GM12878 (cell line): ENCODE measurements around the gene HES7. TPM values are rescaled to one million over a fixed set of nuclear protein-coding genes. Genes with fewer than 3 reads are reported as not detected.

Experiments used
- BACH1 ChIP-seq: fragments of 450-650 bp; IDR thresholded peaks from 2 replicates; pipeline ENCODE4 v1.6.1; 2017; ENCODE audit warnings: mild to moderate bottlenecking, borderline replicate concordance
- E2F8 ChIP-seq: fragments of 450-650 bp; IDR thresholded peaks from 2 replicates; pipeline ENCODE4 v1.6.1; 2018; ENCODE audit warnings: mild to moderate bottlenecking, low read depth, moderate library complexity; ENCODE audit not compliant: partially characterized antibody
- HDAC6 ChIP-seq: fragments of 200-600 bp; sonication (generic); IDR thresholded peaks from one replicate; pipeline ENCODE4 v1.8.0; 2017; ENCODE audit warnings: antibody characterized with exemption; ENCODE audit not compliant: unreplicated experiment
- KLF5 ChIP-seq: fragments of 450-650 bp; IDR thresholded peaks from 2 replicates; pipeline ENCODE4 v1.6.1; 2014; ENCODE audit warnings: mild to moderate bottlenecking; ENCODE audit not compliant: partially characterized antibody
- MLLT1 ChIP-seq: fragments of 450-650 bp; IDR thresholded peaks from 2 replicates; pipeline ENCODE4 v1.6.1; 2016; ENCODE audit warnings: mild to moderate bottlenecking
- NBN ChIP-seq: fragments of 450-650 bp; IDR thresholded peaks from 2 replicates; pipeline ENCODE4 v1.6.1; 2016
- POLR2AphosphoS5 ChIP-seq: IDR thresholded peaks from 2 replicates; pipeline ENCODE4 v1.6.1; 2011; ENCODE audit warnings: mild to moderate bottlenecking, low read length, inconsistent platforms
- RB1 ChIP-seq: fragments of 450-650 bp; formaldehyde crosslinking; IDR thresholded peaks from 2 replicates; pipeline ENCODE4 v1.6.1; 2017; ENCODE audit warnings: mild to moderate bottlenecking, borderline replicate concordance
- RUNX3 ChIP-seq: IDR thresholded peaks from 2 replicates; pipeline ENCODE4 v1.6.1; 2012; ENCODE audit warnings: low read length, inconsistent platforms
- SIN3A ChIP-seq: IDR thresholded peaks from 2 replicates; pipeline ENCODE4 v1.6.1; 2012; ENCODE audit warnings: low read depth, low read length, improper control_type of control experiment
- SKIL ChIP-seq: fragments of 450-650 bp; IDR thresholded peaks from 2 replicates; pipeline ENCODE4 v1.6.1; 2017; ENCODE audit warnings: mild to moderate bottlenecking, low read depth, inconsistent platforms; ENCODE audit not compliant: poor library complexity, severe bottlenecking
- SMARCA5 ChIP-seq: fragments of 450-650 bp; IDR thresholded peaks from 2 replicates; pipeline ENCODE4 v1.6.1; 2017; ENCODE audit warnings: mild to moderate bottlenecking
- SPI1 ChIP-seq: IDR thresholded peaks from 2 replicates; pipeline ENCODE4 v1.6.1; 2011; ENCODE audit warnings: low read depth, mild to moderate bottlenecking, low read length, moderate library complexity, borderline replicate concordance; ENCODE audit not compliant: insufficient read depth
- TARDBP ChIP-seq: IDR thresholded peaks from 2 replicates; pipeline ENCODE4 v1.6.1; 2016; ENCODE audit warnings: borderline replicate concordance
- TBL1XR1 ChIP-seq: IDR thresholded peaks from 2 replicates; pipeline ENCODE4 v1.6.1; 2012; ENCODE audit warnings: low read depth, low read length, improper control_type of control experiment
- TCF12 ChIP-seq: IDR thresholded peaks from 2 replicates; pipeline ENCODE4 v1.6.1; 2011; ENCODE audit warnings: low read depth, mild to moderate bottlenecking, low read length
- TCF7 ChIP-seq: IDR thresholded peaks from 2 replicates; pipeline ENCODE4 v1.6.1; 2014; ENCODE audit warnings: antibody characterized with exemption, borderline replicate concordance
- YY1 ChIP-seq: IDR thresholded peaks from 2 replicates; pipeline ENCODE4 v1.6.1; 2011; ENCODE audit warnings: low read depth, mild to moderate bottlenecking, low read length
- ZBTB11 ChIP-seq: fragments of 450-650 bp; formaldehyde crosslinking; IDR thresholded peaks from 2 replicates; pipeline ENCODE4 v1.5.0; 2022; ENCODE audit warnings: mild to moderate bottlenecking, missing genetic modification characterization
- ZNF207 ChIP-seq: fragments of 450-650 bp; IDR thresholded peaks from 2 replicates; pipeline ENCODE4 v1.6.1; 2014; ENCODE audit warnings: antibody characterized with exemption, mild to moderate bottlenecking, borderline replicate concordance
- polyA plus RNA-seq, 11 experiments: library from polyadenylated mRNA; depleted of rRNA in 4 of 11; unstranded in 6 of 11; stranded (reverse) in 5 of 11; fragments of >200 nt; fragmentation: Nextera tagmentation in 4 of 11; fragmentation: Illumina TruSeq in 1 of 11; extraction: Ambion mirVana in 4 of 11; extraction: Trizol in 1 of 11; gene quantifications; 1 replicate in 1 of 11; 2 replicates in 10 of 11; pipeline versions ENCODE4 v1.2.1 to v1.2.3, GENCODE V29; 2011 to 2016; ENCODE audit warnings: inconsistent platforms in 2 of 11, missing spikeins in 2 of 11, low read depth in 1 of 11
- total RNA-seq, 4 experiments: library from RNA; depleted of rRNA in 3 of 4; stranded (reverse); fragments of >200 nt in 3 of 4; fragmentation: Illumina TruSeq in 1 of 4; extraction: Trizol in 1 of 4; gene quantifications; 2 replicates each; pipeline versions ENCODE4 v1.2.1 to v1.2.3, GENCODE V29; 2013 to 2021

The HES7 gene
- total and polyA plus RNA-seq, 10 of the 15 experiments (the other 5 are each of a cell fraction or from before 2014, with no cell fraction given): 0.07 to 1.3 (median 0.63) TPM; not detected in 4

- TF ChIP-seq ZBTB11 (peak; percentile 48), SKIL (peak; percentile 85), ZNF207 (peak; percentile 34; the same call in 1 of the 2 replicates), MLLT1 (peak; percentile 53; the same call in 1 of the 2 replicates), SPI1 (peak; percentile 29; the same call in 1 of the 2 replicates), TCF7 (no peak; the same call in 1 of the 2 replicates), E2F8 (peak; percentile 56), POLR2AphosphoS5 (peak; percentile 43; the same call in 1 of the 2 replicates), RB1 (peak; percentile 49; the same call in 1 of the 2 replicates), SMARCA5 (peak; percentile 82; the same call in 1 of the 2 replicates), TARDBP (peak; percentile 98), HDAC6 (no peak), SIN3A (0 out of 2 replicates have a peak, but pooled peaks have one; percentile 57), NBN (no peak), BACH1 (peak; percentile 59; the same call in 1 of the 2 replicates), TCF12 (0 out of 2 replicates have a peak, but pooled peaks have one; percentile 28), RUNX3 (peak; percentile 72), YY1 (peak; percentile 74), KLF5 (peak; percentile 29), TBL1XR1 (peak; percentile 90)
Measured at GRCh38 chr17:8125154-8125946, 1.4 kb upstream of the HES7 start (continued).
